GM12878 (cell line): Measurements from ENCODE around the gene THADA. TPM values are rescaled to one million over a fixed set of nuclear protein-coding genes. Genes with fewer than 3 reads are reported as not detected.
A peak's percentile ranks its signal among the peaks of the same experiment; 100 is the strongest.

Experiments used
- BMI1 ChIP-seq: fragments of 450-650 bp; IDR thresholded peaks from 2 replicates; pipeline ENCODE4 v1.6.1; 2016; ENCODE audit warnings: mild to moderate bottlenecking, moderate library complexity, borderline replicate concordance
- CHD2 ChIP-seq: IDR thresholded peaks from 2 replicates; pipeline ENCODE4 v1.6.1; 2011; ENCODE audit warnings: low read depth, low read length, improper control_type of control experiment, borderline replicate concordance
- CHD4 ChIP-seq: fragments of 200-600 bp; sonication (generic); IDR thresholded peaks from 2 replicates; pipeline ENCODE4 v1.6.1; 2016; ENCODE audit warnings: mild to moderate bottlenecking
- EP300 ChIP-seq, 2 experiments: fragments of 150-350 bp in 1 of 2; IDR thresholded peaks; 2 replicates each; pipeline ENCODE4 v1.6.1; 2011 to 2012; ENCODE audit warnings: low read depth in 2 of 2, low read length in 2 of 2, borderline replicate concordance in 1 of 2, improper control_type of control experiment in 1 of 2, inconsistent platforms in 1 of 2; ENCODE audit not compliant: control insufficient read depth in 1 of 2
- FOS ChIP-seq: IDR thresholded peaks from 3 replicates; pipeline ENCODE4 v1.6.1; 2011; ENCODE audit warnings: borderline replicate concordance; ENCODE audit not compliant: insufficient read length; ENCODE audit errors: extremely low read depth
- NR2C2 ChIP-seq: IDR thresholded peaks from 2 replicates; pipeline ENCODE4 v1.6.1; 2011; ENCODE audit warnings: borderline replicate concordance, low read depth; ENCODE audit not compliant: control insufficient read depth, insufficient read length
- RFX5 ChIP-seq: IDR thresholded peaks from 2 replicates; pipeline ENCODE4 v1.6.1; 2011; ENCODE audit warnings: low read depth, low read length, improper control_type of control experiment
- SPI1 ChIP-seq: IDR thresholded peaks from 2 replicates; pipeline ENCODE4 v1.6.1; 2011; ENCODE audit warnings: low read depth, mild to moderate bottlenecking, low read length, moderate library complexity, borderline replicate concordance; ENCODE audit not compliant: insufficient read depth
- ZNF207 ChIP-seq: fragments of 450-650 bp; IDR thresholded peaks from 2 replicates; pipeline ENCODE4 v1.6.1; 2014; ENCODE audit warnings: antibody characterized with exemption, mild to moderate bottlenecking, borderline replicate concordance
- polyA plus RNA-seq, 11 experiments: library from polyadenylated mRNA; depleted of rRNA in 4 of 11; unstranded in 6 of 11; stranded (reverse) in 5 of 11; fragments of >200 nt; fragmentation: Nextera tagmentation in 4 of 11; fragmentation: Illumina TruSeq in 1 of 11; extraction: Ambion mirVana in 4 of 11; extraction: Trizol in 1 of 11; gene quantifications; 1 replicate in 1 of 11; 2 replicates in 10 of 11; pipeline versions ENCODE4 v1.2.1 to v1.2.3, GENCODE V29; 2011 to 2016; ENCODE audit warnings: inconsistent platforms in 2 of 11, missing spikeins in 2 of 11, low read depth in 1 of 11
- total RNA-seq, 4 experiments: library from RNA; depleted of rRNA in 3 of 4; stranded (reverse); fragments of >200 nt in 3 of 4; fragmentation: Illumina TruSeq in 1 of 4; extraction: Trizol in 1 of 4; gene quantifications; 2 replicates each; pipeline versions ENCODE4 v1.2.1 to v1.2.3, GENCODE V29; 2013 to 2021
- TF ChIP-seq, protein P1 (sequence below): fragments of 450-650 bp; formaldehyde crosslinking; IDR thresholded peaks from 2 replicates; pipeline ENCODE4 v1.4.0; 2020; ENCODE audit warnings: mild to moderate bottlenecking, moderate library complexity
- TF ChIP-seq, protein P2 (sequence below): IDR thresholded peaks from 2 replicates; pipeline ENCODE4 v1.6.1; 2011; ENCODE audit warnings: mild to moderate bottlenecking, low read depth, low read length, moderate library complexity; ENCODE audit not compliant: insufficient replicate concordance
- TF ChIP-seq, protein P3 (sequence below): fragments of 450-650 bp; conservative IDR thresholded peaks from 2 replicates; pipeline ENCODE4 v1.6.1; 2017; ENCODE audit warnings: mild to moderate bottlenecking, moderate library complexity
- TF ChIP-seq, protein P4 (sequence below): IDR thresholded peaks from 2 replicates; pipeline ENCODE4 v1.6.1; 2011; ENCODE audit warnings: low read depth, low read length, improper control_type of control experiment, borderline replicate concordance
- TF ChIP-seq, protein P5 (sequence below): fragments of 150-350 bp; IDR thresholded peaks from 2 replicates; pipeline ENCODE4 v1.6.1; 2016; ENCODE audit warnings: low read depth, low read length

THADA gene
- total and polyA plus RNA-seq, 10 of the 15 experiments (the other 5 are each of a cell fraction or from before 2014, with no cell fraction given) = 14.6 to 33.2 (median 23.2) TPM

DNA sequence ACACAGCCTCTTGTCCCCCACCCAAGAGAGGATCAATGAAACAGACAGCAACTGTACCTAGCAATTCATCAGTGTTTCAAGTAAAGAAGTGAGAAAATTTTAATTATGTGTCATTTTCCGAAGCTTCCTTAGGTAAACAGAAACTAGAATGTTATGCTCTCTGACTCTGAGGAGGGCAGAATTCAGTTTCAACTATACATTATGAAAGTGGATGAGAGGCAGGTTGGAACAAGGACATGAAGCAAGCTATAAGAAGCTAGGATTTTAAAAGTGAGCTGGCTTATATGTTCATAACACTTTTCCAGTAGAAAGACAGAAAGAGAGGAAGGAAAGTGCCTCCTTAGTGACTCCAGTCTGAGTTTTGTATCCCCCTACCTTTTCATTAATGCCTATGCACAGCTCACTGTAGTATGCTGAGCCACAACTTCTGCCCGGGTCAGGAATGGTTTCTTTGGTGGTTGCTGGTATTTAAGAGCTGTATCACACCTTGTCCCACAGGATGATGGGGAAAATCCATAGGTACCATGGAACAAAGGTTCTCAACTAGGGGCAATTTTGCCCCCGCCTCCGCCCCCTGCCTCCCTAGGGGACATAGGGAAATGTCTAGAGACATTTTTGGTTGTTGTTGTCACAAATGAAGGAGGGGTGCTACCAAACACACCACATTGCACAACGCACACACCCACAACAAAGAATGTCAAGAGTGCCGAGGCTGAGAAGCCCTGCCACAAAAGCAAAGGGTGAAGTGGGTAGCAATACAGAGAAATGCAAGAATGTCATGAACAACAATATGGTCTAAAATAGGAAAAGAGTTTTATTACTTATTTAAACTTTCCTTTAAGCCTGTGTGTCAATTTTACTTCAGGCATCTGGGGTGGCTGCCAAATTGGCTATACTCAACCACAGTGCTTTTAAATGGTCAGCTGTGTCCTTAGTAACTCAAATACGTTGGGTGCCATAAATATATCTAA, 208.5 kb downstream of the THADA start (continued):
- TF ChIP-seq, protein P1, sequence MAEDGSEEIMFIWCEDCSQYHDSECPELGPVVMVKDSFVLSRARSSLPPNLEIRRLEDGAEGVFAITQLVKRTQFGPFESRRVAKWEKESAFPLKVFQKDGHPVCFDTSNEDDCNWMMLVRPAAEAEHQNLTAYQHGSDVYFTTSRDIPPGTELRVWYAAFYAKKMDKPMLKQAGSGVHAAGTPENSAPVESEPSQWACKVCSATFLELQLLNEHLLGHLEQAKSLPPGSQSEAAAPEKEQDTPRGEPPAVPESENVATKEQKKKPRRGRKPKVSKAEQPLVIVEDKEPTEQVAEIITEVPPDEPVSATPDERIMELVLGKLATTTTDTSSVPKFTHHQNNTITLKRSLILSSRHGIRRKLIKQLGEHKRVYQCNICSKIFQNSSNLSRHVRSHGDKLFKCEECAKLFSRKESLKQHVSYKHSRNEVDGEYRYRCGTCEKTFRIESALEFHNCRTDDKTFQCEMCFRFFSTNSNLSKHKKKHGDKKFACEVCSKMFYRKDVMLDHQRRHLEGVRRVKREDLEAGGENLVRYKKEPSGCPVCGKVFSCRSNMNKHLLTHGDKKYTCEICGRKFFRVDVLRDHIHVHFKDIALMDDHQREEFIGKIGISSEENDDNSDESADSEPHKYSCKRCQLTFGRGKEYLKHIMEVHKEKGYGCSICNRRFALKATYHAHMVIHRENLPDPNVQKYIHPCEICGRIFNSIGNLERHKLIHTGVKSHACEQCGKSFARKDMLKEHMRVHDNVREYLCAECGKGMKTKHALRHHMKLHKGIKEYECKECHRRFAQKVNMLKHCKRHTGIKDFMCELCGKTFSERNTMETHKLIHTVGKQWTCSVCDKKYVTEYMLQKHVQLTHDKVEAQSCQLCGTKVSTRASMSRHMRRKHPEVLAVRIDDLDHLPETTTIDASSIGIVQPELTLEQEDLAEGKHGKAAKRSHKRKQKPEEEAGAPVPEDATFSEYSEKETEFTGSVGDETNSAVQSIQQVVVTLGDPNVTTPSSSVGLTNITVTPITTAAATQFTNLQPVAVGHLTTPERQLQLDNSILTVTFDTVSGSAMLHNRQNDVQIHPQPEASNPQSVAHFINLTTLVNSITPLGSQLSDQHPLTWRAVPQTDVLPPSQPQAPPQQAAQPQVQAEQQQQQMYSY = no peak
- TF ChIP-seq NR2C2 = no peak
- TF ChIP-seq, protein P2, sequence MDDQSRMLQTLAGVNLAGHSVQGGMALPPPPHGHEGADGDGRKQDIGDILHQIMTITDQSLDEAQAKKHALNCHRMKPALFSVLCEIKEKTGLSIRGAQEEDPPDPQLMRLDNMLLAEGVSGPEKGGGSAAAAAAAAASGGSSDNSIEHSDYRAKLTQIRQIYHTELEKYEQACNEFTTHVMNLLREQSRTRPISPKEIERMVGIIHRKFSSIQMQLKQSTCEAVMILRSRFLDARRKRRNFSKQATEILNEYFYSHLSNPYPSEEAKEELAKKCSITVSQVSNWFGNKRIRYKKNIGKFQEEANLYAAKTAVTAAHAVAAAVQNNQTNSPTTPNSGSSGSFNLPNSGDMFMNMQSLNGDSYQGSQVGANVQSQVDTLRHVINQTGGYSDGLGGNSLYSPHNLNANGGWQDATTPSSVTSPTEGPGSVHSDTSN = no peak
- TF ChIP-seq, protein P3, sequence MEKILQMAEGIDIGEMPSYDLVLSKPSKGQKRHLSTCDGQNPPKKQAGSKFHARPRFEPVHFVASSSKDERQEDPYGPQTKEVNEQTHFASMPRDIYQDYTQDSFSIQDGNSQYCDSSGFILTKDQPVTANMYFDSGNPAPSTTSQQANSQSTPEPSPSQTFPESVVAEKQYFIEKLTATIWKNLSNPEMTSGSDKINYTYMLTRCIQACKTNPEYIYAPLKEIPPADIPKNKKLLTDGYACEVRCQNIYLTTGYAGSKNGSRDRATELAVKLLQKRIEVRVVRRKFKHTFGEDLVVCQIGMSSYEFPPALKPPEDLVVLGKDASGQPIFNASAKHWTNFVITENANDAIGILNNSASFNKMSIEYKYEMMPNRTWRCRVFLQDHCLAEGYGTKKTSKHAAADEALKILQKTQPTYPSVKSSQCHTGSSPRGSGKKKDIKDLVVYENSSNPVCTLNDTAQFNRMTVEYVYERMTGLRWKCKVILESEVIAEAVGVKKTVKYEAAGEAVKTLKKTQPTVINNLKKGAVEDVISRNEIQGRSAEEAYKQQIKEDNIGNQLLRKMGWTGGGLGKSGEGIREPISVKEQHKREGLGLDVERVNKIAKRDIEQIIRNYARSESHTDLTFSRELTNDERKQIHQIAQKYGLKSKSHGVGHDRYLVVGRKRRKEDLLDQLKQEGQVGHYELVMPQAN = peak; percentile 44; the same call in 1 of the 2 replicates
- TF ChIP-seq, protein P4, sequence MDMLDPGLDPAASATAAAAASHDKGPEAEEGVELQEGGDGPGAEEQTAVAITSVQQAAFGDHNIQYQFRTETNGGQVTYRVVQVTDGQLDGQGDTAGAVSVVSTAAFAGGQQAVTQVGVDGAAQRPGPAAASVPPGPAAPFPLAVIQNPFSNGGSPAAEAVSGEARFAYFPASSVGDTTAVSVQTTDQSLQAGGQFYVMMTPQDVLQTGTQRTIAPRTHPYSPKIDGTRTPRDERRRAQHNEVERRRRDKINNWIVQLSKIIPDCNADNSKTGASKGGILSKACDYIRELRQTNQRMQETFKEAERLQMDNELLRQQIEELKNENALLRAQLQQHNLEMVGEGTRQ = no peak
- peak; percentile 77; the same call in 1 of the 2 replicates for TF ChIP-seq ZNF207
- 0 out of 2 replicates have a peak, but pooled peaks have one; percentile 17 for TF ChIP-seq CHD2
- TF ChIP-seq SPI1 = peak; percentile 41; the same call in 1 of the 2 replicates
- TF ChIP-seq, protein P5, sequence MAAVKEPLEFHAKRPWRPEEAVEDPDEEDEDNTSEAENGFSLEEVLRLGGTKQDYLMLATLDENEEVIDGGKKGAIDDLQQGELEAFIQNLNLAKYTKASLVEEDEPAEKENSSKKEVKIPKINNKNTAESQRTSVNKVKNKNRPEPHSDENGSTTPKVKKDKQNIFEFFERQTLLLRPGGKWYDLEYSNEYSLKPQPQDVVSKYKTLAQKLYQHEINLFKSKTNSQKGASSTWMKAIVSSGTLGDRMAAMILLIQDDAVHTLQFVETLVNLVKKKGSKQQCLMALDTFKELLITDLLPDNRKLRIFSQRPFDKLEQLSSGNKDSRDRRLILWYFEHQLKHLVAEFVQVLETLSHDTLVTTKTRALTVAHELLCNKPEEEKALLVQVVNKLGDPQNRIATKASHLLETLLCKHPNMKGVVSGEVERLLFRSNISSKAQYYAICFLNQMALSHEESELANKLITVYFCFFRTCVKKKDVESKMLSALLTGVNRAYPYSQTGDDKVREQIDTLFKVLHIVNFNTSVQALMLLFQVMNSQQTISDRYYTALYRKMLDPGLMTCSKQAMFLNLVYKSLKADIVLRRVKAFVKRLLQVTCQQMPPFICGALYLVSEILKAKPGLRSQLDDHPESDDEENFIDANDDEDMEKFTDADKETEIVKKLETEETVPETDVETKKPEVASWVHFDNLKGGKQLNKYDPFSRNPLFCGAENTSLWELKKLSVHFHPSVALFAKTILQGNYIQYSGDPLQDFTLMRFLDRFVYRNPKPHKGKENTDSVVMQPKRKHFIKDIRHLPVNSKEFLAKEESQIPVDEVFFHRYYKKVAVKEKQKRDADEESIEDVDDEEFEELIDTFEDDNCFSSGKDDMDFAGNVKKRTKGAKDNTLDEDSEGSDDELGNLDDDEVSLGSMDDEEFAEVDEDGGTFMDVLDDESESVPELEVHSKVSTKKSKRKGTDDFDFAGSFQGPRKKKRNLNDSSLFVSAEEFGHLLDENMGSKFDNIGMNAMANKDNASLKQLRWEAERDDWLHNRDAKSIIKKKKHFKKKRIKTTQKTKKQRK = no peak
- no peak for TF ChIP-seq RFX5
- TF ChIP-seq EP300 (IDR thresholded peaks at IDR 0.05; ENCODE audit: borderline replicate concordance in 1 of 2, control insufficient read depth in 1 of 2, low read depth in 2 of 2, low read length in 2 of 2) = peak; percentile 81 to 92; a peak in 3 of 4 replicates
- TF ChIP-seq FOS = no peak
- TF ChIP-seq CHD4 = no peak
- no peak for TF ChIP-seq BMI1
